ENCODE data around the gene EYS. TPM values are rescaled to one million over a fixed set of nuclear protein-coding genes. Genes with fewer than 3 reads are reported as not detected.

Gene EYS
- total and polyA plus RNA-seq, 7 donors: 0.07 to 0.46 TPM; not detected in 5

GRCh38 chr6:64527899-64528298 is 1179.1 kb downstream of the EYS start:
- DNase-seq: no peak
- H3K27ac ChIP-seq: no peak overlapping the region
- H3K4me1 ChIP-seq: no peaks in the 10 kb centered on the region
- 90 to 95% methylated on average over 2 of the region's 2 CpGs for WGBS, 2 donors
- TF ChIP-seq POLR2A (IDR thresholded peaks at IDR 0.05) (no peak), CTCF (IDR thresholded peaks at IDR 0.05) (no peak), EP300 (IDR thresholded peaks at IDR 0.05) (no peak), POLR2AphosphoS5 (IDR thresholded peaks at IDR 0.05) (no peak)
- intact Hi-C loops (cut with DNase I): no loop called here
- H3K9me3 ChIP-seq: no peaks in the 10 kb centered on the region
- H3K27me3 ChIP-seq: no peaks in the 10 kb centered on the region
- H3K36me3 ChIP-seq: no peaks in the 10 kb centered on the region
- no peak overlapping the region for H3K4me3 ChIP-seq

GRCh38 chr6:64522859-64523258 is 1184.2 kb downstream of the EYS start:
- no peak for DNase-seq
- Histone ChIP-seq H3K9me3 (no peaks in the 10 kb centered on the region), H3K36me3 (no peaks in the 10 kb centered on the region), H3K27ac (no peak overlapping the region), H3K4me1 (no peaks in the 10 kb centered on the region), H3K27me3 (no peaks in the 10 kb centered on the region), H3K4me3 (no peak overlapping the region)
- TF ChIP-seq POLR2AphosphoS5 (IDR thresholded peaks at IDR 0.05) (no peak), EP300 (IDR thresholded peaks at IDR 0.05) (no peak), CTCF (IDR thresholded peaks at IDR 0.05) (no peak), POLR2A (IDR thresholded peaks at IDR 0.05) (no peak)
- intact Hi-C loops (cut with DNase I): no loop called here

- H3K27me3 ChIP-seq: no peaks in the 10 kb centered on the region
- no peak overlapping the region for H3K4me3 ChIP-seq
- H3K9me3 ChIP-seq: no peaks in the 10 kb centered on the region
- DNase-seq: no peak
- no peaks in the 10 kb centered on the region for H3K36me3 ChIP-seq
- intact Hi-C loops (cut with DNase I): no loop called here
- H3K4me1 ChIP-seq: no peaks in the 10 kb centered on the region
- no peak for TF ChIP-seq POLR2AphosphoS5 (IDR thresholded peaks at IDR 0.05)
- TF ChIP-seq CTCF (IDR thresholded peaks at IDR 0.05): no peak
- no peak for TF ChIP-seq EP300 (IDR thresholded peaks at IDR 0.05)
- TF ChIP-seq POLR2A (IDR thresholded peaks at IDR 0.05): no peak
- H3K27ac ChIP-seq: no peak overlapping the region
Observed at GRCh38 chr6:64520050-64520449, 1187.0 kb downstream of the EYS start.

GRCh38 chr6:64516393-64516792 is 1190.6 kb downstream of the EYS start:
- Histone ChIP-seq H3K27me3 (no peaks in the 10 kb centered on the region), H3K4me1 (no peaks in the 10 kb centered on the region), H3K9me3 (no peaks in the 10 kb centered on the region), H3K27ac (no peak overlapping the region), H3K4me3 (no peak overlapping the region), H3K36me3 (no peaks in the 10 kb centered on the region)
- intact Hi-C loops (cut with DNase I): no loop called here
- TF ChIP-seq EP300 (IDR thresholded peaks at IDR 0.05): no peak
- TF ChIP-seq POLR2AphosphoS5 (IDR thresholded peaks at IDR 0.05): no peak
- TF ChIP-seq CTCF (IDR thresholded peaks at IDR 0.05): no peak
- TF ChIP-seq POLR2A (IDR thresholded peaks at IDR 0.05): no peak
- DNase-seq: no peak
- WGBS, 2 donors: 80 to 96% methylated on average over 1 of the region's 1 CpG

GRCh38 chr6:64507661-64508060 is 1199.4 kb downstream of the EYS start:
- no peaks in the 10 kb centered on the region for H3K27me3 ChIP-seq
- DNase-seq: no peak
- TF ChIP-seq POLR2AphosphoS5 (IDR thresholded peaks at IDR 0.05) (no peak), EP300 (IDR thresholded peaks at IDR 0.05) (no peak), POLR2A (IDR thresholded peaks at IDR 0.05) (no peak), CTCF (IDR thresholded peaks at IDR 0.05) (no peak)
- intact Hi-C loops (cut with DNase I): no loop called here
- peaks cover 0 to 14% (median 3%) of the 10 kb centered on the region in 4 donors for H3K4me1 ChIP-seq
- no peaks in the 10 kb centered on the region for H3K9me3 ChIP-seq
- H3K4me3 ChIP-seq: no peak overlapping the region
- H3K36me3 ChIP-seq: no peaks in the 10 kb centered on the region
- WGBS, 2 donors: 73% methylated on average over 3 of the region's 3 CpGs
- no peak overlapping the region for H3K27ac ChIP-seq
